Lower leg skin (tissue), 3 donors: Measurements from ENCODE around the gene CCDC89.

Experiments used
- POLR2A ChIP-seq, 2 donors: fragments of 450-650 bp; IDR thresholded peaks; one replicate each; pipeline ENCODE4 v1.6.1; 2016 to 2017; ENCODE audit warnings: antibody characterized with exemption in 2 of 2, mild to moderate bottlenecking in 1 of 2, moderate library complexity in 1 of 2
- TF ChIP-seq, protein P1 (sequence below), 3 donors: fragments of 450-650 bp; IDR thresholded peaks; one replicate each; pipeline ENCODE4 v1.5.1; 2016; ENCODE audit warnings: antibody characterized with exemption in 3 of 3, mild to moderate bottlenecking in 3 of 3, moderate library complexity in 2 of 3

DNA sequence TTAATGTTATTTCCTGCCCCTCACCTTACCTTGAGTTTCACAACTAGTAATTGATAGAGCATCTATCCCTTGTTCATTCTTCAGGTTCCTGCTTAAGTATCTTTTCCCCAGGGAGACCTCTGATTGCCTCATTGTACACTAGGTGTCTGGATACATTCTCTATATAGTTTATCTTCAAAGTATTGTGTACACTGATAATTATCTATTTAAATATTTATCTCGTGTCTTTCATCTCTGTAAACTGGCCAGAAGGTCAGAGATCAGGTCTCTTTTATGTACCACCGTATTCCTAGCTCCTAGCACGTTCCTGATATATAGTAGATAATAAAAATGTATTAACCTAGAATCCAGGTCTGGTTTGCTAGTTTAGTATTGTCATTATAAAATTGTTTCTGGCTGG, 51.2 kb downstream of the CCDC89 start:
- TF ChIP-seq, protein P1, sequence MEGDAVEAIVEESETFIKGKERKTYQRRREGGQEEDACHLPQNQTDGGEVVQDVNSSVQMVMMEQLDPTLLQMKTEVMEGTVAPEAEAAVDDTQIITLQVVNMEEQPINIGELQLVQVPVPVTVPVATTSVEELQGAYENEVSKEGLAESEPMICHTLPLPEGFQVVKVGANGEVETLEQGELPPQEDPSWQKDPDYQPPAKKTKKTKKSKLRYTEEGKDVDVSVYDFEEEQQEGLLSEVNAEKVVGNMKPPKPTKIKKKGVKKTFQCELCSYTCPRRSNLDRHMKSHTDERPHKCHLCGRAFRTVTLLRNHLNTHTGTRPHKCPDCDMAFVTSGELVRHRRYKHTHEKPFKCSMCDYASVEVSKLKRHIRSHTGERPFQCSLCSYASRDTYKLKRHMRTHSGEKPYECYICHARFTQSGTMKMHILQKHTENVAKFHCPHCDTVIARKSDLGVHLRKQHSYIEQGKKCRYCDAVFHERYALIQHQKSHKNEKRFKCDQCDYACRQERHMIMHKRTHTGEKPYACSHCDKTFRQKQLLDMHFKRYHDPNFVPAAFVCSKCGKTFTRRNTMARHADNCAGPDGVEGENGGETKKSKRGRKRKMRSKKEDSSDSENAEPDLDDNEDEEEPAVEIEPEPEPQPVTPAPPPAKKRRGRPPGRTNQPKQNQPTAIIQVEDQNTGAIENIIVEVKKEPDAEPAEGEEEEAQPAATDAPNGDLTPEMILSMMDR (IDR thresholded peaks at IDR 0.05) = no peak
- TF ChIP-seq POLR2A (IDR thresholded peaks at IDR 0.05) = no peak
